ENCODE measurements around the gene JAKMIP3. TPM values are rescaled to one million over a fixed set of nuclear protein-coding genes. Genes with fewer than 3 reads are reported as not detected.
"Not testable (repeated sequence)": the region's sequence is repeated elsewhere in the genome, so short reads cannot be mapped to it uniquely, and the experiment has no call there.

Gene JAKMIP3
- polyA plus RNA-seq, 1 experiment = 0.26 TPM

DNA sequence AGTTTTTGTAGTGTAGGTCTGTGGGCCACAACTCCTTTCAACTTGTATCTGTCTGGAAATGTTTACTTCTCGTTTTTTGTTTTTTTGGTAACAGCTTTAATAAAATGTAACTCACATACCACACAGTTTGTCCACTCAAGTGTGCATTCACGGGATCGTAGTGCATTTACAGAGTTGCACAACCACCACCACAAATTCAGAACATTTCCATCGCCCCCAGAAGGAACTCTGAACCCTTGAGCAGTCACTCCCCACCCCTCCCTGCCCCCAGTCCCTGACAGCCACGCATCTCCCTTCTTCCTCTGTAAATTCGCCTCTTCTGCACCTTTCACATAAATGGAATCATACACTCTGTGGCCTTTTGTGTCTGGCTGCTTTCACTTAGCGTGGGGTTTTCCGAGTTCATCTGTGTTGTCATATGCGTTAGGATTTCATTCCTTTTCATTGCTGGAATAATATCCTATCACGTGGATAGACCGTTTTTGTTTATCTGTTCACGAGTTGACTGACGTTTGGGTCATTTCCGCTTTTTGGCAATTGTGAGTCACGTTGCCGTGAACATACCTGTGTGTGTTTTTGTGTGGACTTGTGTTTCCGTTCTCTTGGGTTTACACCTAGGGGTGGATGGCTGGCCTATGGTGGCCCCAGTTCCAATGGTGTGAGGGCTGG is 10.3 kb downstream of the JAKMIP3 start:
- DNase-seq (ENCODE audit: low read depth) = no peak
- TF ChIP-seq CTCF (IDR thresholded peaks at IDR 0.05; ENCODE audit: insufficient read depth, low read depth, low read length) = no peak
- Histone ChIP-seq H3K4me3 (ENCODE audit: low read depth, low read length) (no peak overlapping the region), H3K36me3 (ENCODE audit: control insufficient read depth, insufficient read depth, low read length) (no peaks in the 10 kb centered on the region), H3K27me3 (ENCODE audit: control insufficient read depth, insufficient read depth, low read length) (no peaks in the 10 kb centered on the region)
- POLR2A ChIA-PET = no interaction called here
- CTCF ChIA-PET = interaction anchor here (0.6 kb wide), 1 partner anchor 22 kb away, joined by 4 read pairs; no protein-coding TSS in a partner anchor

DNA sequence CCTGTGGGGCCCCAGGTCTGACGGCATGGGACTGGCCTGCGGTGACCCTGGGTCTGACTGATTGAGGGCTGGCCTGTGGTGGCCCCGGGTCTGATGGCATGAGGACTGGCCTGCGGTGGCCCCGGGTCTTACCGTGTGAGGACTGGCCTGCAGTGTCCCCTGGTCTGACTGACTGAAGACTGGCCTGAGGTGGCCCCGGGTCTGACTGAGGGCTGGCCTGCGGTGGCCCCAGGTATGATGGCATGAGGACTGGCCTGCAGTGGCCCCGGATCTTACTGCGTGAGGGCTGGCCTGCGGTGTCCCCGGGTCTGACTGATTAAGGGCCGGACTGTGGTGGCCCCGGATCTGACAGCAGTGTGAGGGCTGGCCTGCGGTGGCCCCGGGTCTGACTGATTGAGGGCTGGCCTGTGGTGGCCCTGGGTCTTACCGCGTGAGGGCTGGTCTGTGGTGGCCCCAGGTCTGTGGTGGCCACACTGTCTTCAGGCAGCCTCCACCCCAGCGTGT is 10.9 kb downstream of the JAKMIP3 start:
- no peak for DNase-seq (ENCODE audit: low read depth)
- TF ChIP-seq CTCF (IDR thresholded peaks at IDR 0.05; ENCODE audit: insufficient read depth, low read depth, low read length) = no peak
- Histone ChIP-seq H3K27me3 (ENCODE audit: control insufficient read depth, insufficient read depth, low read length) (no peaks in the 10 kb centered on the region), H3K36me3 (ENCODE audit: control insufficient read depth, insufficient read depth, low read length) (no peaks in the 10 kb centered on the region), H3K4me3 (ENCODE audit: low read depth, low read length) (no peak overlapping the region)
- ChIA-PET CTCF (no interaction called here), POLR2A (no interaction called here)

DNA sequence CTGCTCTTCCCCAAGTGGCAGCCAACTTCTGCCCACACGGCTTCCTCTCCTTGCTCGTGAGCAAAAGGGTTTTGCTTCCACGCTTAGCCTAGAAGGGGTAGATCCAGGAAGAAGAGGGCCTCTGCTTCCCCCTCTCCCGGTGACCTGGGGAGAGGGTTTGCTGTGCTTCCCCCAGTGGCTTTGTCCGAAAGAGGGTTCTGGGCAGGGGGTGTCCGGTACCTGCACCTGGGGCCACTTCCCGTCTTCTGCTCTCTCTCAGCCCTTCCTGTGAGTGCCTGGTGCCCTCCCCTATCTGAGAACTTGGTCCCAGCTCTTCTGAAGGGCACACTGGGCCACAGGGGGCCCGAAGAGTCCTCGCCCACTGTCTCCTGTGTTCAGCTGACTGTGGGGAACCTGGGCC is 11.3 kb downstream of the JAKMIP3 start:
- Histone ChIP-seq H3K27me3 (ENCODE audit: control insufficient read depth, insufficient read depth, low read length) (no peaks in the 10 kb centered on the region), H3K4me3 (ENCODE audit: low read depth, low read length) (no peak overlapping the region), H3K36me3 (ENCODE audit: control insufficient read depth, insufficient read depth, low read length) (no peaks in the 10 kb centered on the region)
- POLR2A ChIA-PET = no interaction called here
- CTCF ChIA-PET = no interaction called here
- no peak for TF ChIP-seq CTCF (IDR thresholded peaks at IDR 0.05; ENCODE audit: insufficient read depth, low read depth, low read length)
- no peak for DNase-seq (ENCODE audit: low read depth)

DNA sequence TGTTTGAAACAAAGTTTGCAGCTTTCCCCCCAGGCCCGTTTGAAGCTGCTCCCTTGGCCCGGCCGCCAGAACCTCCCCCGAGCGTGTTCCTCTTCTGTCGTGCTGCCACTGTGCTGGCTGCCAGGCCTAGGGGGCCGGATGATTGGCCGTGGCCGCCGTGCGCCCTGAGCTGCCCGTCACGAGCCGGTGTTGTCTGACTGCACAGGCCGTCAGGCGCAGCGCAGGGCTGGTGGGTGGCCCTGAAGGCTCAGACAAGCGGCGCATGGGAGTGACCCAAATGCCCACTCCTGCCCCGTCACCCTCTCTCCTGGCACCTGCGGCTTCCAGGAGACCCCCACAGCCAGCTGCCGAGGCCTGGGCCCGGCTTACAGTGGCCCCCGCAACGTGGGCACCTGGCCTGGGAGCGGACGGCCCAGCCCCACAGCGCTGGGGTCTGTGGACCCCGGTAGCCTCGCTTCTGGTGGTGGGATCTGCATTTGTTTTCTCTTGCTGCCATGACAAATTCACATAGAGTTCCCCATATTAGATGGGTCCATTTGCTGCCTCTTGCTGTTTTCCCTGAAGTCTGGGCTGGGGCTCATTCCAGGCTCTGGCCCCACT is 13.1 kb downstream of the JAKMIP3 start:
- CTCF ChIA-PET = no interaction called here

GRCh38 chr10:132084384-132084783 is 18.6 kb downstream of the JAKMIP3 start:
- CTCF ChIA-PET, POLR2A ChIA-PET: not testable (repeated sequence)

More for the DNA sequence above, 13.1 kb downstream of the JAKMIP3 start:
- TF ChIP-seq CTCF (IDR thresholded peaks at IDR 0.05; ENCODE audit: insufficient read depth, low read depth, low read length) = no peak
- H3K4me3 ChIP-seq (ENCODE audit: low read depth, low read length) = no peak overlapping the region
- DNase-seq (ENCODE audit: low read depth) = no peak
- POLR2A ChIA-PET = no interaction called here
- no peaks in the 10 kb centered on the region for H3K27me3 ChIP-seq (ENCODE audit: control insufficient read depth, insufficient read depth, low read length)
- H3K36me3 ChIP-seq (ENCODE audit: control insufficient read depth, insufficient read depth, low read length) = no peaks in the 10 kb centered on the region

DNA sequence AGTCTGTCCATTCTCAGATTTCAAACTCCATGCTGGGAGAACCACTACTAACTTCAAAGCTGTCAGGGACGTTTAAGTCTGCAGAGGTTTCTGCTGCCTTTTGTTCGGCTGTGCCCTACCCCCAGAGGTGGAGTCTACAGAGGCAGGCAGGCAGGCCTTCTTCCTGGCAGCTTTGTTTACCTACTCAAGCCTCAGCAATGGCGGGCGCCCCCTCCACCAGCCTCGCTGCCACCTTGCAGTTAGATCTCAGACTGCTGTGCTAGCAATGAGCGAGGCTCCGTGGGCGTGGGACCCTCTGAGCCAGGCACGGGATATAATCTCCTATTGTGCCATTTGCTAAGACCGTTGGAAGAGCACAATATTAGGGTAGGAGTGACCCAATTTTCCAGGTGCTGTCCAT is 27.5 kb downstream of the JAKMIP3 start:
- H3K27me3 ChIP-seq (ENCODE audit: control insufficient read depth, insufficient read depth, low read length); POLR2A ChIA-PET: not testable (repeated sequence)
- CTCF ChIA-PET = interaction anchor here (1.1 kb wide), 1 partner anchor 207 kb away, joined by 3 read pairs; no protein-coding TSS in a partner anchor

More at GRCh38 chr10:132084384-132084783, 18.6 kb downstream of the JAKMIP3 start:
- H3K27me3 ChIP-seq (ENCODE audit: control insufficient read depth, insufficient read depth, low read length); H3K36me3 ChIP-seq (ENCODE audit: control insufficient read depth, insufficient read depth, low read length); DNase-seq (ENCODE audit: low read depth); H3K4me3 ChIP-seq (ENCODE audit: low read depth, low read length): not testable (repeated sequence)

More for the DNA sequence above, 27.5 kb downstream of the JAKMIP3 start:
- not testable (repeated sequence) for DNase-seq (ENCODE audit: low read depth); H3K36me3 ChIP-seq (ENCODE audit: control insufficient read depth, insufficient read depth, low read length); H3K4me3 ChIP-seq (ENCODE audit: low read depth, low read length)

Data from BJ (cell line).